NB4 (cell line): ENCODE measurements around the gene SMYD3.

ENCODE experiments used
- DNase-seq: peaks from one replicate; pipeline ENCODE4 v3.0.0; 2010; ENCODE audit warnings: low read depth
- H3K4me3 ChIP-seq: one replicate; pipeline ENCODE4 v1.5.1; 2011; ENCODE audit warnings: mild to moderate bottlenecking, low read depth, low read length, moderate library complexity
- MYC ChIP-seq: IDR thresholded peaks from 2 replicates; pipeline ENCODE4 v1.6.1; 2011; ENCODE audit warnings: low read depth, low read length
- POLR2A ChIP-seq: IDR thresholded peaks from 2 replicates; pipeline ENCODE4 v1.6.1; 2011; ENCODE audit warnings: mild to moderate bottlenecking; ENCODE audit not compliant: insufficient read length; ENCODE audit errors: extremely low read depth
- TF ChIP-seq, protein P1 (sequence below): IDR thresholded peaks from 2 replicates; pipeline ENCODE4 v1.6.1; 2011; ENCODE audit warnings: low read depth, low read length
- TF ChIP-seq, protein P2 (sequence below): IDR thresholded peaks from one replicate; pipeline ENCODE4 v1.5.1; 2012; ENCODE audit warnings: low read depth, low read length

The SMYD3 gene

DNA sequence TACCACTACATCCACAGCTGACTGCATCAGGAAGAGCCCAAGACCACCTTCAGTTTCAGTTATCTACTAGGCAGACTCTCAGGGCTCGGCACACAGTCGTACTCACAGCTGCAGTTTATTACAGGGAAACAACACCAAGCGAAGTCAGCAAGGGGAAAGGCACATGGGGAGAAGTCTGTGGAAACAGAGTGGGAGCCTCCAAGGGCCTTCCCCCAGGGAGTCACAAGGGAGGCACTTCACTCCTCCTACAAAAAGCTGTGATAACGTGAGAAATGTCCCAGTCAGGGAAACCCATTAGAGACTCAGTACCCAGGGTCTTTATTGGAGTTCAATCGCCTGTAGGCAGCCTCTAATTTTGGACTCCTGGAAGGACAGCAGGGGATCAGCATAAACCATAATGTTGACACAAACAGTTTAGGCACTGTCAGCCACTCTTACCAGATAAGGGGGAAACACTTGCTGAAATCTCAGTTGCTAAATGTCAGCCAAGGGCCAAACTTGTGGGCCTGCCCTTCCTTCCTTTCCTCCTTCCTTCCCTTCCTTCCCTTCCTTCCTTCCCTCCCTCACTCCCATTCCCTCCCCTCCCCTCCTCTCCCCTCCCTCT lies 444.0 kb downstream of the SMYD3 start:
- TF ChIP-seq POLR2A (no peak), MYC (no peak)
- TF ChIP-seq, protein P1, sequence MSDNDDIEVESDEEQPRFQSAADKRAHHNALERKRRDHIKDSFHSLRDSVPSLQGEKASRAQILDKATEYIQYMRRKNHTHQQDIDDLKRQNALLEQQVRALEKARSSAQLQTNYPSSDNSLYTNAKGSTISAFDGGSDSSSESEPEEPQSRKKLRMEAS = no peak
- TF ChIP-seq, protein P2, sequence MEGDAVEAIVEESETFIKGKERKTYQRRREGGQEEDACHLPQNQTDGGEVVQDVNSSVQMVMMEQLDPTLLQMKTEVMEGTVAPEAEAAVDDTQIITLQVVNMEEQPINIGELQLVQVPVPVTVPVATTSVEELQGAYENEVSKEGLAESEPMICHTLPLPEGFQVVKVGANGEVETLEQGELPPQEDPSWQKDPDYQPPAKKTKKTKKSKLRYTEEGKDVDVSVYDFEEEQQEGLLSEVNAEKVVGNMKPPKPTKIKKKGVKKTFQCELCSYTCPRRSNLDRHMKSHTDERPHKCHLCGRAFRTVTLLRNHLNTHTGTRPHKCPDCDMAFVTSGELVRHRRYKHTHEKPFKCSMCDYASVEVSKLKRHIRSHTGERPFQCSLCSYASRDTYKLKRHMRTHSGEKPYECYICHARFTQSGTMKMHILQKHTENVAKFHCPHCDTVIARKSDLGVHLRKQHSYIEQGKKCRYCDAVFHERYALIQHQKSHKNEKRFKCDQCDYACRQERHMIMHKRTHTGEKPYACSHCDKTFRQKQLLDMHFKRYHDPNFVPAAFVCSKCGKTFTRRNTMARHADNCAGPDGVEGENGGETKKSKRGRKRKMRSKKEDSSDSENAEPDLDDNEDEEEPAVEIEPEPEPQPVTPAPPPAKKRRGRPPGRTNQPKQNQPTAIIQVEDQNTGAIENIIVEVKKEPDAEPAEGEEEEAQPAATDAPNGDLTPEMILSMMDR = no peak
- DNase-seq = no peak
- no peak overlapping the region for H3K4me3 ChIP-seq

GRCh38 chr1:246058466-246058865 lies 448.6 kb downstream of the SMYD3 start:
- no peak for DNase-seq
- TF ChIP-seq POLR2A (no peak), MYC (no peak)
- TF ChIP-seq, protein P2 = no peak
- TF ChIP-seq, protein P1 = no peak
- H3K4me3 ChIP-seq = no peak overlapping the region

DNA sequence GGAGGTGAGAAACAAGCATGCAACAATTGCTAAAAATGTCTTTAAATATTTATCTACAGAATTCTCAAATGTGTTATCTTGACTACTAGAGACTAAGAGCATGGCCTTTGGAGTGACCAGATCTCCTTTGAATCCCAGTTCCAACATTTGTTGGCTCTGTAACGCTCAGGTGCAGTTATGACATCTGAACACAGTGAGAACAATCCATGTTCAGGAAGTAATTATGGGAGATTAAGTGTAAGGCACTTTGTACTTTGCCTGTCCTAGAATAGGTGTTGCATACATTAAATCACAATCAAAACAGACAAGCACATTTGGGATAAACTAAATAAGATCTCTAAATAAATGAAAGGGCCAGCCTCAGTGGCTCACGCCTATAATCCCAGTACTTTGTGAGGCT lies 454.5 kb downstream of the SMYD3 start:
- no peak overlapping the region for H3K4me3 ChIP-seq
- no peak for DNase-seq
- TF ChIP-seq, protein P2 = no peak
- no peak for TF ChIP-seq POLR2A
- no peak for TF ChIP-seq MYC
- TF ChIP-seq, protein P1 = no peak

DNA sequence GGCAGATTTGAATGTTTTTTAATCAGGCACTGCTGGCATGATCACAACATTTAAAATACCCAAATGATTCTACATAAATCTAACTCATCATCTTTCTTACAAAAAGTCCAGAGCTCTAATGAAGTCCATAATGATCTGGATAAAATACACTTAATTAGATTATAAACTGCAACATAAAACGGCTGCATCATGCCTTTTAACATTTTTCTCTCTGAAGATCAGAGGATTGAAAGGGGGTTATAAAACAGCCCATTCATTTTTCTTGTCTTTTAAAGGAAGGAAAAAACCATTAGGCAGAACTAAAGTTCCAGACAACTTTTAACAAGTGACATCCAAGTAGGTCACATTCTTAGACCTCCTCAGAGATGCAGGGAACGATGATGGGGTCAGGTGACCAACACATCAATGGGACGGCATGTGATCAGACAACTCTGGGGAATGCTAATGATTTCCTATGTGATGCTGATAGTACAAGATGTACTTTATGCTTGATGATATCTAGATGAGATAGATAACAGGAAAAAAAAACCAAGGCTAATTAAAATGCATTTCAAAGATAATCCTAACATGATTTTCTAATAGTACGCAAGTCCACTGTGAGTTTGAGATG lies 455.1 kb downstream of the SMYD3 start:
- TF ChIP-seq, protein P2 = no peak
- TF ChIP-seq, protein P1 = no peak
- TF ChIP-seq POLR2A (no peak), MYC (no peak)
- DNase-seq = no peak
- H3K4me3 ChIP-seq = no peak overlapping the region

GRCh38 chr1:246048693-246049092 lies 458.4 kb downstream of the SMYD3 start:
- no peak overlapping the region for H3K4me3 ChIP-seq
- TF ChIP-seq, protein P1 = no peak
- TF ChIP-seq POLR2A = no peak
- TF ChIP-seq, protein P2 = no peak
- TF ChIP-seq MYC = no peak
- DNase-seq = no peak
